ENCODE results near the gene TAF4.

The TAF4 gene

GRCh38 chr20:61938839-61939690 is 126.6 kb downstream of the TAF4 start:
- no peak for DNase-seq

- DNase-seq = no peak
Measured at GRCh38 chr20:61937963-61938838, 127.5 kb downstream of the TAF4 start.

- no peak for DNase-seq
Measured at GRCh38 chr20:61937146-61937962, 128.3 kb downstream of the TAF4 start.

GRCh38 chr20:61936701-61937131 is 129.0 kb downstream of the TAF4 start:
- DNase-seq = no peak

- no peak for DNase-seq
Measured at GRCh38 chr20:61935926-61936700, 129.6 kb downstream of the TAF4 start.

- DNase-seq = no peak
Measured at GRCh38 chr20:61934716-61935530, 130.8 kb downstream of the TAF4 start.

GRCh38 chr20:61933951-61934715 is 131.5 kb downstream of the TAF4 start:
- no peak for DNase-seq

GRCh38 chr20:61933481-61933950 is 132.2 kb downstream of the TAF4 start:
- DNase-seq = no peak

GRCh38 chr20:61932711-61933480 is 132.8 kb downstream of the TAF4 start:
- no peak for DNase-seq

- no peak for DNase-seq
Measured at GRCh38 chr20:61932199-61932592, 133.5 kb downstream of the TAF4 start.

GRCh38 chr20:61931476-61932198 is 134.0 kb downstream of the TAF4 start:
- no peak for DNase-seq

- DNase-seq = no peak
Measured at GRCh38 chr20:61930776-61931475, 134.8 kb downstream of the TAF4 start.

GRCh38 chr20:61929971-61930666 is 135.6 kb downstream of the TAF4 start:
- DNase-seq = no peak

- no peak for DNase-seq
Measured at GRCh38 chr20:61929561-61929960, 136.1 kb downstream of the TAF4 start.

GRCh38 chr20:61927826-61928541 is 137.7 kb downstream of the TAF4 start:
- DNase-seq = no peak

GRCh38 chr20:61927193-61927825 is 138.4 kb downstream of the TAF4 start:
- no peak for DNase-seq
